Fibroblast of villous mesenchyme (primary cell): ENCODE measurements around the gene WDFY3. TPM values are rescaled to one million over a fixed set of nuclear protein-coding genes. Genes with fewer than 3 reads are reported as not detected.

Source experiments
- DNase-seq: peaks from one replicate; pipeline ENCODE4 v3.0.0-alpha.2; 2010; ENCODE audit warnings: low read depth
- H3K4me3 ChIP-seq: 2 replicates; pipeline ENCODE4 v1.5.1; 2011; ENCODE audit warnings: low read depth, mild to moderate bottlenecking, low read length
- CTCF ChIP-seq: IDR thresholded peaks from 2 replicates; pipeline ENCODE4 v1.5.1; 2012; ENCODE audit warnings: low read depth, mild to moderate bottlenecking, low read length; ENCODE audit not compliant: insufficient read depth
- total RNA-seq: library from RNA; depleted of rRNA; stranded (reverse); fragments of >200 nt; gene quantifications from 2 replicates; pipeline ENCODE4 v1.2.3, GENCODE V29; 2012

The WDFY3 gene
- total RNA-seq, 1 donor, result 98.0 TPM

- peak; percentile 44 for DNase-seq
- H3K4me3 ChIP-seq, result no peak overlapping the region
- TF ChIP-seq CTCF, result no peak
These were observed 78.7 kb downstream of the WDFY3 start for GRCh38 chr4:84887824-84888223.

- no peak overlapping the region for H3K4me3 ChIP-seq
- no peak for TF ChIP-seq CTCF
- no peak for DNase-seq
These were observed 86.8 kb downstream of the WDFY3 start for GRCh38 chr4:84879651-84880200.

GRCh38 chr4:84878546-84878945, 87.9 kb downstream of the WDFY3 start:
- TF ChIP-seq CTCF, result no peak
- no peak overlapping the region for H3K4me3 ChIP-seq
- peak; percentile 28 for DNase-seq

- TF ChIP-seq CTCF, result no peak
- H3K4me3 ChIP-seq, result no peak overlapping the region
- DNase-seq, result peak; percentile 82
These were observed 88.4 kb downstream of the WDFY3 start for GRCh38 chr4:84878090-84878489.

- TF ChIP-seq CTCF, result no peak
- H3K4me3 ChIP-seq, result no peak overlapping the region
- DNase-seq, result peak; percentile 67
These were observed 89.2 kb downstream of the WDFY3 start for GRCh38 chr4:84877051-84877833.

GRCh38 chr4:84875636-84876371, 90.7 kb downstream of the WDFY3 start:
- peak; percentile 41 for DNase-seq
- no peak overlapping the region for H3K4me3 ChIP-seq
- no peak for TF ChIP-seq CTCF
